DMS114 treated with DMSO at 0.1 percent for 48 hours (cell line): ENCODE measurements around the gene GDAP2.
"Not testable (repeated sequence)": the region's sequence is repeated elsewhere in the genome, so short reads cannot be mapped to it uniquely, and the experiment has no call there.

Experiments used
- DNase-seq: peaks from one replicate; lab custom pipeline; 2025; ENCODE audit not compliant: unreplicated experiment; lab: John Stamatoyannopoulos, UW

GDAP2 gene, protein sequence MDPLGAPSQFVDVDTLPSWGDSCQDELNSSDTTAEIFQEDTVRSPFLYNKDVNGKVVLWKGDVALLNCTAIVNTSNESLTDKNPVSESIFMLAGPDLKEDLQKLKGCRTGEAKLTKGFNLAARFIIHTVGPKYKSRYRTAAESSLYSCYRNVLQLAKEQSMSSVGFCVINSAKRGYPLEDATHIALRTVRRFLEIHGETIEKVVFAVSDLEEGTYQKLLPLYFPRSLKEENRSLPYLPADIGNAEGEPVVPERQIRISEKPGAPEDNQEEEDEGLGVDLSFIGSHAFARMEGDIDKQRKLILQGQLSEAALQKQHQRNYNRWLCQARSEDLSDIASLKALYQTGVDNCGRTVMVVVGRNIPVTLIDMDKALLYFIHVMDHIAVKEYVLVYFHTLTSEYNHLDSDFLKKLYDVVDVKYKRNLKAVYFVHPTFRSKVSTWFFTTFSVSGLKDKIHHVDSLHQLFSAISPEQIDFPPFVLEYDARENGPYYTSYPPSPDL

GRCh38 chr1:117929343-117930172, at the start of gene GDAP2, which contains the start of gene WDR3:
Gene GDAP2 (minus strand): TSS chr1:117929621. CDS start chr1:117920357, 9,264 bp downstream.
Gene WDR3 (plus strand): TSS chr1:117929739. CDS start chr1:117933320, 3,581 bp downstream.
- DNase-seq = peak; percentile 95

DNA sequence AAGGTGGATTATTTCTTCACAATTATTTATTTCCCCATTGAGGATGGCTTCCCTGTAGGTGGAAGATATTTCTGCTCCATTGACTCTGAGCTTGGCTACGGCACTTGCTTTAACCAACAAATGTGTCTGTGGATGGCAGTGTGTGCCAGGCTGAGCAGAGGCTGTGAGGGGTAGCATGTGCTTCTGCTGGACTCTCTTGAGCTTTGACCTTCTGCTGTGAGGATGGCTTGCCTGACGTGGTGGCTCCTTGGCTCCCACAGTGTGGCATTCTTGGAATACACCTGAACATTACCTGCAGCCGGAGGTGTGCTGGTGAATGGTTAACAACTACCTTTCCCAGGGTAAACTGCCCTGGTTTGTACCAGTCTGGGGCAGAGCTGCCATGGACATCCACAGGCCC, 47.0 kb upstream of the GDAP2 start:
- DNase-seq = no peak

DNA sequence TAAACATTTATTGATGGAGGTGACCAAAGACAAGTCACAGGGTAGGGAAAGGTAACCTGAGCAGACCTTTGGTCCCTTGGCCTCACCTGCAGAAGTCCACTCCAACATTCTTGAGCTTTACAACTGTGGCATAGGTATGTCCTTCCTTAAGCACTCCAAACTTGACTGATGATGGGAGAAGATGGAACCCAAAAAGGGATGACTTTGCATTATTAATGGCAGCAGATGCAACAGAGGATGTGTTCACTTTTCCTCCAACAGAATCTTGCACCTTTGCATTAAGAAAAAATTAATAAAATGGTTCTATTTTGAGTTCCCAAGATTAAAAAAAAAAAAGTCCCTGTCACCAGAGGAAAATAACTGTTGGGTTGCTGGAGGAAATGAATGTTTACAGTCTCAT, 42.4 kb upstream of the GDAP2 start:
- no peak for DNase-seq

DNA sequence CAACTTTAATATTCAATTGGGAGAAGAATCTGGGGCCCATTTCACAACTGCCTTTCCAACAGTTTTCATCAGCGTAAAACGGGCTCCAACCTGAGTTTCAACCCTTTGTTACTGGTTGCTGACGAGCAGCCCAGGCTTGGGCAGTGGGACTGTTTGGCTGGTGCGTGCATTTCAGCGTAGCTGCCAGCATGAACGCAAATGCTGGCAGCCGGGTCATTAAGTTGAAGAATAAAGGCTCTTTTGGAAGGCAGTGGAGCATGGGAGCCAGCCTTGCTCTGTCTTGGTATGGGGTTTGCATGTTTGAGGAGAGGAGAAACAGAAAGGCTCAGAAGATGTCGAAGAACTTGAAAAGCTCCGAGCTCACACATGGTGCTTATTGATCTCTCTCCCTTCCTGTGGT, 40.8 kb upstream of the GDAP2 start:
- DNase-seq = no peak

- no peak for DNase-seq
Observed at GRCh38 chr1:117967881-117968280, 38.5 kb upstream of the GDAP2 start.

DNA sequence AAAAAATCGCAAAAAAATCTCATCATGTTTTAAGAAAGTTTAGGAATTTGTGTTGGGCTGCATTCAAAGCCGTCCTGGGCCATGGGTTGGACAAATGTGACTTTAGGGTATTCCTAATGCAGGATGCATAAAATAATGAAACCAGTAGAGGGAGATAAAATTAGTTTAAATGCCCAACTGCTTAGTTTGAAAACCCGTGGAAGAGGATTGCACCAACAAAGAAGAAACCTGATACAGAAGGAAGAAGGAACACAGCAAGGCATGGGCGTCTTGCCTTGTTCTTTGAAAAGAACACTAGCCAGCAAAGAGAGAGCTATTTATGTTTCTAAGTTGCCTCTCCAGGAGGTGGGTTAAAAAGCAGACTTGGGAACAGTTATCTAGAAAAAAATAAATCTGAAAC, 38.1 kb upstream of the GDAP2 start:
- DNase-seq = no peak

DNA sequence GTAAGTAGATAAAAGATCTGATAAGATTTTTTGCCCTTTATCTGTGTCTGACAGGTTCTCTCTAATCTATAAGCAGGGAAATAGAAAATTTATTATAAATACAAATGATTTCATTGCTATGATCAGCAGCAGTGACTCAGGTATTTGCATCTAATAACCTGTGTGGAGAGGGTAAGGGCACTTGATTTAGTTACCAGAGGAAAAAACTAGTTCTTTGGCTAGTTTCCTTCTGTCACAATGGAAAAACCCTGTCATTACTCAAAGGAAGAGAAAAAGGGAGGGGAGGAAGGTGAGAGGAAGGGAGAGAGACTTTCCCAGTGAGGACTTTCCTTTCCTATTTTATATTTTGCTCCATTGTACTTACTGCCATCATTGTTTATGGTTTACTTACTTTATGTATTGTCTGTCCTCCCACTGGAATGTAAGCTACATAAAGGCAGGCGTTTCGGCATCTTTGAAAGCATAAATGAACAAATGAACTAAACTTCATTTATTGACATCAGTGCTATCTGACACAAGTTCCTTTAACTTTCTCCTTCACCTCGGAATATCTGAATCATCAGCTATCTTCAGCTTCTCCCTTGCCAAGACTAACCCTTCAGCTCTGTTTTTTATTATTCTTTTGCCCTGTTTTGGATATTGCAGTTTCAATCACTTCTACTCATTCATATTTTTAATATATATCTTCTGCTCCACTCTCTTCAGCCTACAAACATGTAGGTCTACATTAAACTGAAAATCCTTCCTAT, 35.0 kb upstream of the GDAP2 start:
- no peak for DNase-seq

DNA sequence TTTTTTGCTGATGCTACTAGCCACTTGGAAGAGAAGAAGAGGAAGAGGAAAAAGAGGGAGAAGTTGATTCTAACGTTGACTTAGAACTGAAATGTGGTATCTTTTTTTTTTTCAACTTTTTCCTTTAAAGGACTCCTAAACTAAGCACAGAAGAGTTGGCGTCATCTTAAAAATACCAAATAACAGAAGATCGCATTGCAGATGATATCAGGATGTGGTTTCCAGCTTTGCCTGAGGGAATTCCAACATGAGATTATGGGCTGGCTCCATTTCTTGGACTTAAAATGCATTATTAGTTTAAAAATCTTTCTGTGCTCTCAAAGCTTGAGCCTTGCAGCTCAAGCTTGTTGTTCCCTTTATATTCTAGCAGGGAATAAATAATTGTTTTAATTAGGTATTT, 29.9 kb upstream of the GDAP2 start:
- no peak for DNase-seq

DNA sequence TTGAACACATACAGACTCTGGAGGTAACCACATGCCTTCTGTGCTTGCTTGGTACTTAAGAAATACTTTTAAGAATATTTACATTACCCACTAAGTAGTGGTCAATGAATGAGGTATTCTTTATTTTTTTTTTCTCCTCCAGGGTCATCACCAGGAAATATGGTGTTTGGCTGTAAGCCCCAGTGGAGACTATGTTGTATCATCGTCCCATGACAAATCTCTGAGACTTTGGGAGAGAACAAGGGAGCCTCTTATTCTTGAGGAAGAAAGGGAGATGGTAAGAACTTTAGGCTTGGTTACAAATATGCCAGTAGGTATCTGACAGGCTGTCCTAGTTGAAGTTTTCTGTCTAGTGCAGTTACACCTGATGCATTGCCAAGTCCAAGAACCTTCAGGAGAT, 23.0 kb upstream of the GDAP2 start:
- no peak for DNase-seq

GRCh38 chr1:117942293-117942692, 12.9 kb upstream of the GDAP2 start:
- no peak for DNase-seq

- no peak for DNase-seq
Observed at GRCh38 chr1:117933769-117934168, 4.3 kb upstream of the GDAP2 start.

GRCh38 chr1:117932576-117932975, 3.2 kb upstream of the GDAP2 start:
- no peak for DNase-seq

DNA sequence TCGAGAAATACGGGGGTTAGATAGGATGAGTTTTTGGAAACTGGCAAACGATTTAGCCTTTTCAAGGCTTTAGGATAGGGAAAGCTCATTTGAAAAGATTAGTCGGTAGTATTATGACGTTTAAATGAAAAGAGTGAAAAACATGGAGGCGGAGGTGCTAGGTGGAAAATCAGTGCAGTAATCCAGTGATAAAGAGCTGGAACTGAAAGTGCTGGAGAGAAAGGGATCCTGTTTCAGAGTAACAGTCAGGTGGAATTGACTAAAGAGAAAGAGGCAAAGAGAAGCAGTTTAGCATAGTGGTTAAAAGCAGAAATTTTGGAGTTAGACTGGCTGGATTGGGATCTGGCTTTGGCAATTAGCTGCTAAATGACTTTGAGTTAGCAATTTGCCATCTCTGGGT, 1.1 kb upstream of the GDAP2 start:
- DNase-seq = no peak

- DNase-seq = no peak
Observed at GRCh38 chr1:117930173-117930447, 689 bp upstream of the GDAP2 start.

DNA sequence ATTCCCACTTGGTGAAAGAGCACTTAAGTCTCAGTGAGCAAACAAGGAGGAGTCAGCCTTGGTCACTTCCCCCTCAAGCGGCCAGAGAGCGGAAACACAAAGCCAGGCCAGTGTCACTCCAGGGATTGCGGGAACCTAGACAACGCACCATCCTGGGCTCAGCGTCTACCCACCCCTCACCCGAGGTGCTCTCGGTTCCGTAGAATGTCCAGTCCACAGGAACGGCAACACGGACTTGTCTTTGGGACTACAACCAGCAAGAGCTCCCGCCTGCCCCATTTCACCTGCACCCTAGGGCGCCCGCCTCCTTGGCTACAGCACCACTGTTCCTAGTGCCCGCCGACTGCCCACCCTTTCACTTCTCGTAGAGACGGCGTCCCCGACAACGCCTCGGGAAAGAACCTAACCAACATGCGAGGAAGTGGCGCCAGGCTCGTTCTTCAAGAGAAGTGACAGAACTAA, 509 bp downstream of the GDAP2 start:
- peak; percentile 55 for DNase-seq

- no peak for DNase-seq
Observed at GRCh38 chr1:117925981-117926380, 3.4 kb downstream of the GDAP2 start.

DNA sequence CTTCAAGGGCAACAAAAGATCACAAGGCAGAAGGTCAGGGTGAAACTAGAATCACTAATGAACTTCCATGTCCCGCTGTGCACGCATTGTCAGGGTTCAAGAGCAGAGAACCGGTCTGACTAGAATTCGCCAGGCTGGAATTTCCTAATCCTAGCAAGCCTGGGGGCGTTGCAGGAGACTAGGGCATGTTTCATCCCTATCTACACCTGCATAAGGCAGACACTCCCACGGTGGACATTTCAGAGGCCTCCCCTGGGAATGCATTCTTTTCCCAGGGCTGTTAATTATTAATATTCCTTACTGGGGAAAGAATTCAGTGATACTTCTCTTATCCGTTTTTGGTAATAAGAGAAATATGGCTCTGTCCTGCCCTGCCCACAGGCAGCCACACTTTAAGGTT, 6.7 kb downstream of the GDAP2 start:
- DNase-seq = not testable (repeated sequence)

DNA sequence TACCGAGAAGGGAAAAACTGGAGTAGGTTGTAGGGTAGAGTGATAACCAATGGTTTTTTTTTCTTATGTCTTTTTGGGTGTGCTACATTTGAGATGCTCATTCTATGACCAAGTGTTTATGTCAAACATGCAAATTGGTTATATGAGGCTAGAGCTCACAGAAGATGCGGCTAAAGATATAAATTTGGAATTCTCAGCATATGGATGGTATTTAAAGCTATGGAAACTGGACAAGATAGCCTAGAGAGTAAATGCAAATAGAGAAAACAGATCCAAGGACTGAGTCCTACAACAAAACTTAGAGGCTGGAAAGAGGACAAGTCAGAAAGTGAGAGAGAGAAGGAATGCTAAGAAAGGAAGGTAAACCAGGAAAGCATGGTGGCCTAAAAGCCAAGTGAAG, 7.4 kb downstream of the GDAP2 start:
- no peak for DNase-seq

DNA sequence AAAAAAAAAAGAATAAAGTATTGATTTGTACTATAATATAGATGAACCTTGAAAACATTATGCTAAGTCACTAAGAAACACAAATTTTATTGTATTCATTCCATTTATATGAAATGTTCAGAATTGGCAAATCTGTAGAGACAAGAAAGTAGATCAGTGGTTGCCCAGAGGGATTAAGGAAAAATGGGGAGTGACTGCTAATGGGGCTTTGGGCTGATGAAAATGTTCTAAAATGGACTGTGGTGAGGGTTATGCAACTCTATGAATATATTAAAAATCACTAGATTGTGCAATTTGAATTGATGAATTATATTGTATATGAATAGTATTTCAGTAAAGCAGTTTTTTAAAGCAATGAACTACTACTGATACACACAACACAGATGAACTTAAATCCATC, 10.0 kb downstream of the GDAP2 start:
- no peak for DNase-seq

DNA sequence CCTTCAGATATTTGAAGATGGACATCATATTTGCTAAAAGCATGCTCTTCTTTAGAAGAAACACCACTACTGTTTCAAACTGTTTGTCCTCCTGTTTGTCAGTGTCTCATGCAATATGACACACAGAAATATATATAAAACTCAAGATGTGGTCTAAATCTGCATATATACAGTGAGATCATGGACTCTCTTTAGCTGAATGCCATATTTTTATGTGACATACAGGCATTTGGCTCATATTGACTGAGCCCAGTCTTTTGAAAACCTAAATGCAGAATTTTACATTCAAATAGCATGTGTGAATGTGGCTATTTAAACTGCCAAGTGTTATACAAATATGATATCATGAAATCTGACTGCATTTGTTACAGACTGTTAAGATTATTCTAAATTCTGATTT, 18.4 kb downstream of the GDAP2 start:
- no peak for DNase-seq

DNA sequence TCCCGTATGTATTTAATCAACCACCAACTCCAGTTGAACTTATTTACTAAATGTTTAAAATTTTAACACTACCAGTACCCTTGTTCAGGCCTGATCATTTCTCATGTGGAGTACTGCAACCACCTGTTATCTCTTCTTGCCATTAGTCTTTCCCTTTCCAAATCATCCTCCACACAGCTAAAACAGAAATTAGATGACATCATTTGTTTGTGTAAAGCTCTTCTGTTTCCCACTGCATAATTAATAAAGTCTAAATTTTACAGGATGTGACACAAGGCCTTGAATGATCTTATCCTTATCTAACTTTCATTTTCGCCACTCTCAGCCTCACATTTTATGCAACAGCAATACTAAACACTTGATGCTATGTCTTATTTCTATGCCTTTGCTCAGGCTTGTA, 24.4 kb downstream of the GDAP2 start:
- DNase-seq = no peak
